ENCODE data around the gene CRIP2.

The CRIP2 gene

GRCh38 chr14:105464501-105464900 lies 10.1 kb upstream of the CRIP2 start:
- no peak for DNase-seq (ENCODE audit: low spot score)

DNA sequence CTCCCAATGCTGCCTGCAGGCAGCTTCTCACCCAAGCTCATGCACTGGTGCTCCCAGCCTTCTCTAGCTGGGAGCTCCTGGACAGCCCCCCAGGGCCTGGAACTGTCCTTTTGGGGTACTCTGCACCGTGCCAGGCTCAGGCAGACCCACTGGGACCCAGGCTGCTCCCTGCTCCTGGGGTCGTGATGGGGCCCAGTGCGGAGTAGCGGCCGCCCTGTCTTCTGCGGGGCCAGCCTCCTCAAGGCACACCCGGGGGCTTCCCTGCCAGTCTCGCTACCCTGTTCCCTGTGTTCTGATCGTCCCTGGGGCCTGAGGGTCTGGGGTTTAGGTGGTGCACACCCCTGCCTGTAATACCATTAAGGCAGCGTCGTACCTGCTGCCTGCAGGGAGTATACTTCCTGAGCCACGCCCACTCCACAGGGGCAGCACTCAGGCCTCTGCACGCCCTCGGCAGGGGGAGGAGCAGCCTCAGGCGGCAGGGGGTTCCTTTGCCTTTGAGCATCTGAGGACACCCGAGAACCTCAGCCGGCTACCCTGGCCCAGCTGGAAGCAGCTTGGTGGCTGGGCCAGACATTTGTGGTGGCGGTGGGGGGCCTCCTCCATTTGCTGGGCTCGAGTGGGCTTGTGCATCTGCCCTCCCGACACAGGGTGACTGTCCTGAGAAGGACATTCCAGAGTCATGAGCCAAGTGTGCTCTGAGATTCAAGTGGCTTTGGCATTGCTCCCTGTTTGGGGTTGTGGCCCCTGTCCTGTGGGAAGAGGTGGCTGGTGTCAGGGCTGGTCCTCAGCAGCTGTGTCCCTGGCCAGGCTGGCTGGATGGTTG lies 9.2 kb upstream of the CRIP2 start:
- no peak for DNase-seq (ENCODE audit: low spot score)

GRCh38 chr14:105466531-105467248 lies 7.9 kb upstream of the CRIP2 start:
- no peak for DNase-seq (ENCODE audit: low spot score)

- DNase-seq (ENCODE audit: low spot score) = no peak
Observed at GRCh38 chr14:105467249-105467941, 7.2 kb upstream of the CRIP2 start.

DNA sequence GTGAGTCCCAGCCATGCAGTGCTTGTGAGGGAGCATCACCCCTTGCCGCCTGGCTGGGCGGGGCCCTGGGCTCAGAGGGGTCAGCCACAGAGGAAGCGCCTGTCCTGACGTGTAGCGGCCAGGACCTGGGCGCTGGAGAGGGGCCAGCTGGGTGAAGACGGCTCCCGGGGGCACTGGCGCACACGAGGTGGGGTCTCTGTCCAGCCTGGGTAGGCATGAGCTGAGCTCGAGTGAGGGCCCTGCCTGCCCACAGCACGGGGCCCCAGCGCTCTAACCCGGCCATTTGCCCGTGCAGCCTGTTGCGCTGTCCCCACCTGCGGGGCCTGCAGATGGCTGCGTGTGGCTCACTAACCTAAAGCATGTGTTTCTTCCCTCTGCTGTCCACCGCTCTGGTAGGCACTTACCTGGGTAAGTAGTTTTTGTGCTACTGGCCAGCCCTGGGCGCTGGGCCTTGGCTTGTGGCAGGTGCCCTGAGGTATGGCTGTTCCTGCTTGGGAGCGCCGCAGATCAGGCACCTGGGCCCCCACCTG lies 6.6 kb upstream of the CRIP2 start:
- DNase-seq (ENCODE audit: low spot score) = no peak

- no peak for DNase-seq (ENCODE audit: low spot score)
Observed at GRCh38 chr14:105468621-105469241, 5.9 kb upstream of the CRIP2 start.

- no peak for DNase-seq (ENCODE audit: low spot score)
Observed at GRCh38 chr14:105469456-105470349, 4.9 kb upstream of the CRIP2 start.

- no peak for DNase-seq (ENCODE audit: low spot score)
Observed at GRCh38 chr14:105470350-105471296, 4.0 kb upstream of the CRIP2 start.

- DNase-seq (ENCODE audit: low spot score) = no peak
Observed at GRCh38 chr14:105471297-105471821, 3.3 kb upstream of the CRIP2 start.

DNA sequence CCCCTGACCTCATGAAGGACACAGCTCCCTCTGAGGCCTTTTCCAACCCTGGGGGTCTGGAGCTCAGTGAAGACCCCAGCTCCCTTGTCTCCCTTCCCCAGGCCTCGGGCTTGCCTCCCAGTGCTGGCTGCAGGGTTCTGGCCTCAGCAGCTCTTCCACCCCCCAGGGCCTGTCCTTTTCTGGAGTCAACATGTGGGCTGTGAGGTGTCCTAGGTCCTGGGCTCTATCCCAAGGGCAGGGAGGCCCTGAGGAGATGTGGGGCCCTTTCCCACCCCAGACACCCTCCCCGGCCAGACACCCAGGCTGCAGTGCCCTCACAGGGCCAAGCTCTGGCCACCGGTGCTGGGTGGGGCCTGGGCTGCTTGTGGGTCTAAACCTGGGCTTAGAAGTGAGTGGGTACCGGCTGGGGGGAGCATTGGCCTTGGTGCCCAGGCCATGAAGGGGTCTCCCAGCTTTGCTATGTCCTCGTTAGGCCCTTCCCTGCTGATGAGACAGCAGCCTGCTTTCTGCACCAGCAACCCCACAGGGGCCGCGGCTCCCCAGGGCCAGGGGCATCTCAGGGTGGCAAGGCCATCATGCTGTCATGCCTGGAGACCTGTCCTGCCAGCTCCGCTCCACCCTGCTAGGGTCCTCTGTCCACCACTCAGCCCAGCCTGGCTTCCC lies 2.7 kb upstream of the CRIP2 start:
- no peak for DNase-seq (ENCODE audit: low spot score)

DNA sequence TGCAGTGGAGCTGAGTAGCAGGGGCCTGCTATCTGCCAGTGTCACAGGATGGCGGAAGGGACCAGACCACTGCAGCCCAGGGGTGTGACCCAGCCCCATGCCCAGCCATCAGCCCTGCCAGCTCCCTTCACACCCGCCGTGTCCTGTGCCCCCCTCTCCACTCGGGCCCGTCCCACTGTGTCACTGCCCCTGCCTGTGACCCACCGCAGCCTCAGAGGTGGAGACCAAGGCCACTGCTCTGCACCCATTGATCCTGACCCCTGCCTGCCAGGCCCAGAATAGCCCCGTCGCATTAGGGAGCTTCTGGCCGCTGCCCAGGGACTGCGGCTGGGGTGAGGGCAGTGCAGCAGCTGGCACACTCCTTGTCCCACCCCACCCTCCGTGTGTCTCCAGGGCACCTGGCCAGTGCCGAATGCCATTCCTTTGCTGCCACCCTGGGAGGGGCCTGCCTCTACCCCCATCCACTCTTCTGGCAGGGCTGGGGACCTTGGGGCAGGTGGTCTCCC lies 2.1 kb upstream of the CRIP2 start:
- DNase-seq (ENCODE audit: low spot score) = no peak

- no peak for DNase-seq (ENCODE audit: low spot score)
Observed at GRCh38 chr14:105473033-105473676, 1.5 kb upstream of the CRIP2 start.

DNA sequence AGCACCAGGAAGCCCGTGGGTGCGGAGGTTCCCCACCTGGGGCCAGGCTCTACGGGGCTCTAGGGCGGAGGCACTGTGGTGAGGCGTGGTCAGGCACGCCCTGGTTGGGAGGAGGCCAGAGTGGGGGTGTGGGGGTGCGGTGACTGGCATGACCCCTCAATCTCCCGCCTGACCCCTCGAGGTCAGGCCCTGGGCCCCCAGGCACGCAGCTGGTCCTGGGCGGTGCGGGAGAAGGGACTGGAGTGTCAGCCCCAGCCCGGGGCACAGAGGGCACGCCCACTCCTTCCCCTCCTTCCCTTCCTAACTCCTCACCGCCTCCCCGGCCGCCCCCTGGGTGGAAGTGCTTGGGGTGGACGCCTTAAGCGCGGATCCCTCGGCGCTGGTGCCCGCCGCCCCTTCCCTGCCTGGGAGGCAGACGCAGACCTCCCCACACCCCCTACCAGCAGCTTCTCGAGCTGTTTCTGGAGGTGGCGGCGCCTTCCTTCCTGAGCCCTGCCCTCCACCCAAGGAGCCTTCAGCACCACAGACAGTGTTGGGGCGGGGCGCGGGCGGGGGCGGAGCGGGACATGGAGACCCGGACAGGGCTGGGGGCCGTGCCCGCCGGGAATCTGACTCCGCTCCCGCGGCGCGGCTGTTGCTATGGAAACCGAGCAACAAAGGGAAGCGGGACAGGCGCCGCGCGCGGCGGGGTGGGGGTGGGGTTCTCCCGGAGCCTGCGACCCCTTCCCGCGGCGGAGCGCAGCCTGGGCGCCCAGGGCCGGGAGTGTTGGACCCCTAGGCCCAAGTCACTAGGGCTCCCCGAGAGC lies 741 bp upstream of the CRIP2 start:
- peak; percentile 94 for DNase-seq (ENCODE audit: low spot score)

GRCh38 chr14:105475269-105476096 lies 862 bp downstream of the CRIP2 start:
- DNase-seq (ENCODE audit: low spot score) = peak; percentile 88

GRCh38 chr14:105476097-105476830 lies 1.6 kb downstream of the CRIP2 start:
- peak; percentile 59 for DNase-seq (ENCODE audit: low spot score)
